ENCODE measurements around the gene LZTR1. TPM values are rescaled to one million over a fixed set of nuclear protein-coding genes. Genes with fewer than 3 reads are reported as not detected.

Gene LZTR1
- total and polyA plus RNA-seq, 10 of the 15 experiments (the other 5 are each of a cell fraction or from before 2014, with no cell fraction given) = 0.82 to 50.3 (median 19.3) TPM

GRCh38 chr22:21022955-21023614 lies 41.0 kb downstream of the LZTR1 start:
- Histone ChIP-seq H3K79me2 (ENCODE audit: control insufficient read depth, insufficient read depth, low read length) (no peaks in the 10 kb centered on the region), H3K4me2 (ENCODE audit: control insufficient read depth, insufficient read depth) (no peak overlapping the region), H3K4me3 (no peak overlapping the region), H3K4me1 (ENCODE audit: control insufficient read depth, insufficient read depth, low read length) (peaks cover 7% of the 10 kb centered on the region), H3K27me3 (replicated peaks in 1 of 2; ENCODE audit: control insufficient read depth in 2 of 2, insufficient read depth in 2 of 2, low read length in 1 of 2) (no peaks in the 10 kb centered on the region), H3K36me3 (ENCODE audit: control insufficient read depth in 2 of 2, insufficient read depth in 2 of 2, low read length in 1 of 2) (no peaks in the 10 kb centered on the region), H4K20me1 (ENCODE audit: control insufficient read depth, insufficient read depth) (no peaks in the 10 kb centered on the region), H3K9ac (ENCODE audit: control insufficient read depth, insufficient read depth, low read length) (no peak overlapping the region), H3K27ac (ENCODE audit: control insufficient read depth, insufficient read depth) (no peak overlapping the region), H2AFZ (ENCODE audit: control insufficient read depth, low read depth, low read length) (no peak overlapping the region), H3K9me3 (replicated peaks; ENCODE audit: control insufficient read depth, insufficient read depth, low read length) (no peaks in the 10 kb centered on the region)
- ChIA-PET CTCF (interaction anchor here (0.8 to 1.0 kb wide), 2 partner anchors 63 to 69 kb away, joined by 3 read pairs; no protein-coding TSS in a partner anchor), POLR2A (no interaction called here), SMC1A (ENCODE audit: uncharacterized antibody, unreplicated experiment) (no interaction called here), RAD21 (ENCODE audit: unreplicated experiment) (no interaction called here)
- FAIRE-seq (no peak), DNase-seq (ENCODE audit: low read depth, low spot score) (no peak), ATAC-seq (peak; percentile 62)
- TF ChIP-seq RCOR1 (conservative IDR thresholded peaks at IDR 0.05; ENCODE audit: low read depth, low read length) = no peak
- no peak for TF ChIP-seq ATF7 (IDR thresholded peaks at IDR 0.05; ENCODE audit: low read depth)
- TF ChIP-seq, protein P1, sequence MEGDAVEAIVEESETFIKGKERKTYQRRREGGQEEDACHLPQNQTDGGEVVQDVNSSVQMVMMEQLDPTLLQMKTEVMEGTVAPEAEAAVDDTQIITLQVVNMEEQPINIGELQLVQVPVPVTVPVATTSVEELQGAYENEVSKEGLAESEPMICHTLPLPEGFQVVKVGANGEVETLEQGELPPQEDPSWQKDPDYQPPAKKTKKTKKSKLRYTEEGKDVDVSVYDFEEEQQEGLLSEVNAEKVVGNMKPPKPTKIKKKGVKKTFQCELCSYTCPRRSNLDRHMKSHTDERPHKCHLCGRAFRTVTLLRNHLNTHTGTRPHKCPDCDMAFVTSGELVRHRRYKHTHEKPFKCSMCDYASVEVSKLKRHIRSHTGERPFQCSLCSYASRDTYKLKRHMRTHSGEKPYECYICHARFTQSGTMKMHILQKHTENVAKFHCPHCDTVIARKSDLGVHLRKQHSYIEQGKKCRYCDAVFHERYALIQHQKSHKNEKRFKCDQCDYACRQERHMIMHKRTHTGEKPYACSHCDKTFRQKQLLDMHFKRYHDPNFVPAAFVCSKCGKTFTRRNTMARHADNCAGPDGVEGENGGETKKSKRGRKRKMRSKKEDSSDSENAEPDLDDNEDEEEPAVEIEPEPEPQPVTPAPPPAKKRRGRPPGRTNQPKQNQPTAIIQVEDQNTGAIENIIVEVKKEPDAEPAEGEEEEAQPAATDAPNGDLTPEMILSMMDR (IDR thresholded peaks at IDR 0.05 in 2 of 3, conservative IDR thresholded peaks at IDR 0.05 in 1 of 3; ENCODE audit: control insufficient read depth in 2 of 3, extremely low read depth in 1 of 3, insufficient read depth in 1 of 3, low read depth in 3 of 3, low read length in 3 of 3) = 0 out of 6 replicates have a peak, but pooled peaks of 1 of the 3 experiments have one; percentile 11
- no peak for TF ChIP-seq EZH2 (IDR thresholded peaks at IDR 0.05; ENCODE audit: borderline replicate concordance, control insufficient read depth, low read depth, low read length)
- no peak for TF ChIP-seq SMC3 (IDR thresholded peaks at IDR 0.05; ENCODE audit: borderline replicate concordance, low read length)
- BruUV-seq (replicated peaks) = no TSS peak
- in situ Hi-C loops (cut with MboI) = no loop called here
- intact Hi-C loops (cut with micrococcal nuclease; ENCODE audit: unreplicated experiment) = no loop called here
- 26% methylated on average over 13 of the region's 13 CpGs for WGBS (ENCODE audit: insufficient coverage, insufficient replicate concordance, low lambda C conversion rate, missing lambda C conversion rate)
